ENCODE measurements around the gene LOXL1. TPM values are rescaled to one million over a fixed set of nuclear protein-coding genes. Genes with fewer than 3 reads are reported as not detected.
"Not testable (repeated sequence)": the region's sequence is repeated elsewhere in the genome, so short reads cannot be mapped to it uniquely, and the experiment has no call there.

LOXL1 gene
- total RNA-seq, 1 donor from 2014 or later: 0.20 TPM

- no peak for DNase-seq (ENCODE audit: low read depth in 2 of 2)
These were observed 11.0 kb downstream of the LOXL1 start for GRCh38 chr15:73937296-73937695.

- no peak for DNase-seq (ENCODE audit: low read depth in 2 of 2)
These were observed 11.5 kb downstream of the LOXL1 start for GRCh38 chr15:73937726-73938125.

GRCh38 chr15:73938516-73938915 lies 12.3 kb downstream of the LOXL1 start:
- DNase-seq (ENCODE audit: low read depth in 2 of 2): not testable (repeated sequence)

- DNase-seq (ENCODE audit: low read depth in 2 of 2): no peak
These were observed 12.9 kb downstream of the LOXL1 start for GRCh38 chr15:73939138-73939537.

GRCh38 chr15:73940061-73940981 lies 14.1 kb downstream of the LOXL1 start:
- no peak for DNase-seq (ENCODE audit: low read depth in 2 of 2)

- DNase-seq (ENCODE audit: low read depth in 2 of 2): peak in 1 of 2 donors; percentile 31
These were observed 14.8 kb downstream of the LOXL1 start for GRCh38 chr15:73941044-73941443.

GRCh38 chr15:73941449-73941848 lies 15.2 kb downstream of the LOXL1 start:
- DNase-seq (ENCODE audit: low read depth in 2 of 2): no peak

GRCh38 chr15:73941871-73942635 lies 15.8 kb downstream of the LOXL1 start:
- DNase-seq (ENCODE audit: low read depth in 2 of 2): no peak

GRCh38 chr15:73942751-73943270 lies 16.5 kb downstream of the LOXL1 start:
- DNase-seq (ENCODE audit: low read depth in 2 of 2): no peak

GRCh38 chr15:73944161-73945129 lies 18.2 kb downstream of the LOXL1 start:
- no peak for DNase-seq (ENCODE audit: low read depth in 2 of 2)

- no peak for DNase-seq (ENCODE audit: low read depth in 2 of 2)
These were observed 18.9 kb downstream of the LOXL1 start for GRCh38 chr15:73945130-73945508.

GRCh38 chr15:73946046-73946721 lies 19.9 kb downstream of the LOXL1 start:
- DNase-seq (ENCODE audit: low read depth in 2 of 2): no peak

GRCh38 chr15:73946795-73947370 lies 20.6 kb downstream of the LOXL1 start:
- DNase-seq (ENCODE audit: low read depth in 2 of 2): no peak

- DNase-seq (ENCODE audit: low read depth in 2 of 2): no peak
These were observed 21.4 kb downstream of the LOXL1 start for GRCh38 chr15:73947651-73948050.

GRCh38 chr15:73948396-73948795 lies 22.1 kb downstream of the LOXL1 start:
- no peak for DNase-seq (ENCODE audit: low read depth in 2 of 2)

GRCh38 chr15:73948982-73949381 lies 22.7 kb downstream of the LOXL1 start:
- DNase-seq (ENCODE audit: low read depth in 2 of 2): no peak

- DNase-seq (ENCODE audit: low read depth in 2 of 2): no peak
These were observed 23.2 kb downstream of the LOXL1 start for GRCh38 chr15:73949496-73949895.

- no peak for DNase-seq (ENCODE audit: low read depth in 2 of 2)
These were observed 24.2 kb downstream of the LOXL1 start for GRCh38 chr15:73950479-73950830.

GRCh38 chr15:73950831-73951561 lies 24.7 kb downstream of the LOXL1 start:
- DNase-seq (ENCODE audit: low read depth in 2 of 2): peak; percentile 83 to 98

GRCh38 chr15:73951601-73952000 lies 25.3 kb downstream of the LOXL1 start:
- DNase-seq (ENCODE audit: low read depth in 2 of 2): no peak
